ENCODE measurements around the gene CLEC16A.

The CLEC16A gene

GRCh38 chr16:10969615-10970014 lies 25.3 kb downstream of the CLEC16A start:
- no peak for DNase-seq

GRCh38 chr16:10970065-10970464 lies 25.7 kb downstream of the CLEC16A start:
- DNase-seq = no peak

- DNase-seq = peak; percentile 65
These were observed 27.2 kb downstream of the CLEC16A start for GRCh38 chr16:10971560-10971961.

- no peak for DNase-seq
These were observed 27.9 kb downstream of the CLEC16A start for GRCh38 chr16:10972108-10972818.

GRCh38 chr16:10972819-10973464 lies 28.6 kb downstream of the CLEC16A start:
- DNase-seq = no peak

- no peak for DNase-seq
These were observed 32.3 kb downstream of the CLEC16A start for GRCh38 chr16:10976634-10977033.

- DNase-seq = no peak
These were observed 33.8 kb downstream of the CLEC16A start for GRCh38 chr16:10978124-10978523.

GRCh38 chr16:10978871-10979446 lies 34.6 kb downstream of the CLEC16A start:
- no peak for DNase-seq

GRCh38 chr16:10979717-10980601 lies 35.6 kb downstream of the CLEC16A start:
- no peak for DNase-seq

- DNase-seq = no peak
These were observed 36.4 kb downstream of the CLEC16A start for GRCh38 chr16:10980813-10981212.

- DNase-seq = peak; percentile 40
These were observed 37.4 kb downstream of the CLEC16A start for GRCh38 chr16:10981697-10982216.

GRCh38 chr16:10982465-10983150 lies 38.2 kb downstream of the CLEC16A start:
- DNase-seq = no peak

GRCh38 chr16:10983159-10983558 lies 38.8 kb downstream of the CLEC16A start:
- DNase-seq = no peak

GRCh38 chr16:10984509-10984908 lies 40.1 kb downstream of the CLEC16A start:
- DNase-seq = no peak

GRCh38 chr16:10987361-10988163 lies 43.2 kb downstream of the CLEC16A start:
- DNase-seq = no peak

- peak; percentile 11 for DNase-seq
These were observed 43.9 kb downstream of the CLEC16A start for GRCh38 chr16:10988164-10988803.

- DNase-seq = no peak
These were observed 44.5 kb downstream of the CLEC16A start for GRCh38 chr16:10988879-10989278.

- no peak for DNase-seq
These were observed 45.2 kb downstream of the CLEC16A start for GRCh38 chr16:10989559-10989958.

- no peak for DNase-seq
These were observed 46.0 kb downstream of the CLEC16A start for GRCh38 chr16:10990378-10990777.

- no peak for DNase-seq
These were observed 47.7 kb downstream of the CLEC16A start for GRCh38 chr16:10992112-10992511.

- DNase-seq = peak; percentile 5
These were observed 48.4 kb downstream of the CLEC16A start for GRCh38 chr16:10992797-10993196.
